ENCODE data around the gene IFT172.

The IFT172 gene

GRCh38 chr2:27494944-27495554, 5.5 kb upstream of the IFT172 start, which contains the start of gene FNDC4:
Gene FNDC4 (minus strand): TSS chr2:27495200. CDS start chr2:27494679, 521 bp downstream.
- DNase-seq (ENCODE audit: low spot score), result peak; percentile 24

- peak; percentile 47 for DNase-seq (ENCODE audit: low spot score)
Observed at GRCh38 chr2:27494284-27494943, 4.9 kb upstream of the IFT172 start.

- DNase-seq (ENCODE audit: low spot score), result no peak
Observed at GRCh38 chr2:27493948-27494283, 4.4 kb upstream of the IFT172 start.

- no peak for DNase-seq (ENCODE audit: low spot score)
Observed at GRCh38 chr2:27492557-27492956, 3.0 kb upstream of the IFT172 start.

- no peak for DNase-seq (ENCODE audit: low spot score)
Observed at GRCh38 chr2:27489118-27489497, 435 bp downstream of the IFT172 start.

GRCh38 chr2:27485496-27485895, 4.0 kb downstream of the IFT172 start:
- DNase-seq (ENCODE audit: low spot score), result no peak

- DNase-seq (ENCODE audit: low spot score), result no peak
Observed at GRCh38 chr2:27471961-27472360, 17.6 kb downstream of the IFT172 start.

GRCh38 chr2:27464443-27464842, 25.1 kb downstream of the IFT172 start:
- DNase-seq (ENCODE audit: low spot score), result no peak

- DNase-seq (ENCODE audit: low spot score), result peak; percentile 80
Observed at GRCh38 chr2:27461118-27461517, 28.4 kb downstream of the IFT172 start.

- no peak for DNase-seq (ENCODE audit: low spot score)
Observed at GRCh38 chr2:27453968-27454367, 35.6 kb downstream of the IFT172 start.

- no peak for DNase-seq (ENCODE audit: low spot score)
Observed at GRCh38 chr2:27451095-27451494, 38.4 kb downstream of the IFT172 start.

- no peak for DNase-seq (ENCODE audit: low spot score)
Observed at GRCh38 chr2:27448381-27448780, 41.2 kb downstream of the IFT172 start.

GRCh38 chr2:27446057-27446456, 43.5 kb downstream of the IFT172 start:
- no peak for DNase-seq (ENCODE audit: low spot score)

GRCh38 chr2:27445615-27446014, 43.9 kb downstream of the IFT172 start:
- no peak for DNase-seq (ENCODE audit: low spot score)

- DNase-seq (ENCODE audit: low spot score), result no peak
Observed at GRCh38 chr2:27445155-27445554, 44.4 kb downstream of the IFT172 start.

GRCh38 chr2:27442920-27443282, 46.6 kb downstream of the IFT172 start:
- no peak for DNase-seq (ENCODE audit: low spot score)

- no peak for DNase-seq (ENCODE audit: low spot score)
Observed at GRCh38 chr2:27441958-27442919, 47.3 kb downstream of the IFT172 start, which contains the start of gene KRTCAP3. Gene KRTCAP3 (plus strand): TSS chr2:27442381. CDS start chr2:27442413, 32 bp downstream.

GRCh38 chr2:27441226-27441926, 48.2 kb downstream of the IFT172 start:
- DNase-seq (ENCODE audit: low spot score), result no peak

GRCh38 chr2:27435628-27436027, 53.9 kb downstream of the IFT172 start:
- DNase-seq (ENCODE audit: low spot score), result no peak

- DNase-seq (ENCODE audit: low spot score), result no peak
Observed at GRCh38 chr2:27431395-27431794, 58.1 kb downstream of the IFT172 start.

GRCh38 chr2:27428978-27429541, 60.5 kb downstream of the IFT172 start:
- DNase-seq (ENCODE audit: low spot score), result peak; percentile 59

All from cerebellar cortex (tissue), 1 donor.